Upper lobe of left lung (tissue), 4 donors: ENCODE measurements around the gene PPM1D.

Experiments
- CTCF ChIP-seq, 6 experiments: fragments of 450-650 bp in 4 of 6; fragments of 200-600 bp in 2 of 6; sonication (generic) in 2 of 6; IDR thresholded peaks; one replicate each; pipeline ENCODE4 v1.5.1; 2016 to 2019; ENCODE audit warnings: antibody characterized with exemption in 6 of 6
- EP300 ChIP-seq, 4 donors: sonication (generic); formaldehyde crosslinking; IDR thresholded peaks; one replicate each; pipeline ENCODE4 v1.5.1; 2017; ENCODE audit warnings: antibody characterized with exemption in 4 of 4, control low read depth in 2 of 4
- POLR2A ChIP-seq, 4 donors: fragments of 450-650 bp; IDR thresholded peaks; one replicate each; pipeline ENCODE4 v1.5.1; 2016 to 2017; ENCODE audit warnings: antibody characterized with exemption in 4 of 4, mild to moderate bottlenecking in 2 of 4
- POLR2AphosphoS5 ChIP-seq, 2 donors: sonication (generic); formaldehyde crosslinking; IDR thresholded peaks; one replicate each; pipeline ENCODE4 v1.5.1; 2017; ENCODE audit warnings: antibody characterized with exemption in 2 of 2

DNA sequence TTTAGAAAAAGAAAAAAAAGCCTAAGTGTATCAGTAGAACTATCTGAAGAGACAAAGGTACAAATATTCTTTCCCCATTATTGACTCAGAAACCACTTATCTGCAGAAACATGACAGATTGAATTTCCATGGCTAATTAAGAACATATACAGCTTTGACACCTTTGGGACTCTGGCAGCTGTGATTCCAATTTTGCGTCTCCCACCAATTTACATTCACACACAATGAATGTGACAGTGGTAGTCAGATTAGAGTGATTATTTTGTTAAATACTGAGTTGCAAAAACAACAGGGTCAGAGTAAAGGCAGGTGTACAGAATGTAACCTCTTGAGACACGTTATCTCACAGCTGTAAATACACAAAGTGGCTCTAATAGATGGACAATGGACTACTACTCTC is 5.3 kb upstream of the PPM1D start:
- TF ChIP-seq CTCF (IDR thresholded peaks at IDR 0.05) (no peak), POLR2A (IDR thresholded peaks at IDR 0.05) (no peak), EP300 (IDR thresholded peaks at IDR 0.05) (no peak), POLR2AphosphoS5 (IDR thresholded peaks at IDR 0.05) (no peak)
